GM23338 (cell line): ENCODE results near the gene CAPN14. TPM values are rescaled to one million over a fixed set of nuclear protein-coding genes. Genes with fewer than 3 reads are reported as not detected.

Experiments
- ATAC-seq: fragments of 200-7000 bp; cut with Tn5 transposase; 3 replicates; pipeline ENCODE4 v1.9.1; 2020
- DNase-seq: peaks from one replicate; pipeline ENCODE4 v3.0.0-alpha.2; 2015; ENCODE audit warnings: low spot score
- H2AFZ ChIP-seq: fragments of 200-600 bp; sonication (generic); 2 replicates; pipeline ENCODE4 v1.8.0; 2016; ENCODE audit warnings: antibody characterized with exemption, mild to moderate bottlenecking, moderate library complexity
- H3F3A ChIP-seq: fragments of 200-600 bp; sonication (generic); replicated peaks from 2 replicates; pipeline ENCODE4 v1.8.0; 2017; ENCODE audit warnings: antibody characterized with exemption, mixed run types, low read depth
- H3K27ac ChIP-seq: fragments of 200-600 bp; sonication (generic); 2 replicates; pipeline ENCODE4 v1.6.1; 2016; ENCODE audit warnings: low read depth
- H3K27me3 ChIP-seq: fragments of 200-600 bp; sonication (generic); 2 replicates; pipeline ENCODE4 v1.8.0; 2016; ENCODE audit warnings: mild to moderate bottlenecking, mixed run types, moderate library complexity; ENCODE audit not compliant: insufficient read depth
- H3K36me3 ChIP-seq: fragments of 200-600 bp; sonication (generic); 2 replicates; pipeline ENCODE4 v1.8.0; 2016; ENCODE audit warnings: mild to moderate bottlenecking; ENCODE audit not compliant: insufficient read depth
- H3K4me1 ChIP-seq: fragments of 200-600 bp; sonication (generic); 2 replicates; pipeline ENCODE4 v1.8.0; 2016; ENCODE audit warnings: mild to moderate bottlenecking, moderate library complexity; ENCODE audit not compliant: insufficient read depth
- H3K4me2 ChIP-seq: fragments of 200-600 bp; sonication (generic); 2 replicates; pipeline ENCODE4 v1.7.1; 2017; ENCODE audit warnings: mixed run types
- H3K4me3 ChIP-seq: fragments of 200-600 bp; sonication (generic); 2 replicates; pipeline ENCODE4 v1.6.1; 2016; ENCODE audit warnings: mixed run types
- H3K79me2 ChIP-seq: fragments of 200-600 bp; sonication (generic); replicated peaks from 2 replicates; pipeline ENCODE4 v1.8.0; 2017; ENCODE audit warnings: mild to moderate bottlenecking; ENCODE audit not compliant: insufficient read depth
- H3K9me2 ChIP-seq: fragments of 200-600 bp; sonication (generic); 2 replicates; pipeline ENCODE4 v1.8.0; 2017; ENCODE audit not compliant: insufficient read depth
- H4K20me1 ChIP-seq: fragments of 200-600 bp; sonication (generic); replicated peaks from 2 replicates; pipeline ENCODE4 v1.8.0; 2017; ENCODE audit warnings: mild to moderate bottlenecking; ENCODE audit not compliant: insufficient read depth
- H3K27ac Mint-ChIP-seq: 2 replicates; pipeline ENCODE4 v1.8.0; 2020; ENCODE audit warnings: inconsistent platforms, mild to moderate bottlenecking, moderate library complexity, mixed read lengths
- H3K27me3 Mint-ChIP-seq: 3 replicates; pipeline ENCODE4 v1.8.0; 2022; ENCODE audit warnings: low read depth, mild to moderate bottlenecking, moderate library complexity, mixed read lengths, inconsistent platforms; ENCODE audit not compliant: insufficient read depth, poor library complexity
- H3K36me3 Mint-ChIP-seq: 3 replicates; pipeline ENCODE4 v1.8.0; 2021; ENCODE audit warnings: low read depth, mild to moderate bottlenecking, inconsistent platforms, moderate library complexity, mixed read lengths
- H3K4me1 Mint-ChIP-seq: 3 replicates; pipeline ENCODE4 v1.8.0; 2020; ENCODE audit warnings: mild to moderate bottlenecking, inconsistent platforms, mixed read lengths
- H3K4me3 Mint-ChIP-seq: 3 replicates; pipeline ENCODE4 v1.8.0; 2021; ENCODE audit warnings: moderate library complexity, mild to moderate bottlenecking, inconsistent platforms, mixed read lengths
- H3K9me3 Mint-ChIP-seq: 3 replicates; pipeline ENCODE4 v1.8.0; 2020; ENCODE audit warnings: moderate library complexity, mild to moderate bottlenecking, inconsistent platforms, mixed read lengths
- CREB1 ChIP-seq: fragments of 250-450 bp; sonication (Bioruptor Pico); IDR thresholded peaks from 2 replicates; pipeline ENCODE4 v1.5.0; 2020; ENCODE audit warnings: low read depth, mild to moderate bottlenecking, moderate library complexity
- EZH2 ChIP-seq: fragments of 200-600 bp; sonication (generic); IDR thresholded peaks from one replicate; pipeline ENCODE4 v1.8.0; 2017; ENCODE audit warnings: antibody characterized with exemption, mild to moderate bottlenecking, low read depth; ENCODE audit not compliant: unreplicated experiment
- EZH2phosphoT487 ChIP-seq: fragments of 200-600 bp; sonication (generic); IDR thresholded peaks from one replicate; pipeline ENCODE4 v1.8.1; 2018; ENCODE audit warnings: antibody characterized with exemption; ENCODE audit not compliant: unreplicated experiment
- POLR2AphosphoS5 ChIP-seq: IDR thresholded peaks from 2 replicates; pipeline ENCODE4 v1.6.1; 2016; ENCODE audit warnings: antibody characterized with exemption, low read depth
- STAT1 ChIP-seq: IDR thresholded peaks from one replicate; pipeline ENCODE4 v1.6.1; 2016; ENCODE audit warnings: antibody characterized with exemption; ENCODE audit not compliant: unreplicated experiment
- ZNF114 ChIP-seq: fragments of 250-450 bp; sonication (Bioruptor Pico); IDR thresholded peaks from 2 replicates; pipeline ENCODE4 v1.5.0; 2020; ENCODE audit warnings: mild to moderate bottlenecking, moderate library complexity
- ZNF331 ChIP-seq: fragments of 250-450 bp; sonication (Bioruptor Pico); IDR thresholded peaks from 2 replicates; pipeline ENCODE4 v1.5.0; 2020; ENCODE audit warnings: low read depth, mild to moderate bottlenecking, moderate library complexity
- polyA plus RNA-seq: library from polyadenylated mRNA; unstranded; fragments of >200 nt; fragmentation: Nextera tagmentation; extraction: Ambion mirVana; gene quantifications from 2 replicates; pipeline ENCODE4 v1.2.1, GENCODE V29; 2016
- total RNA-seq: library from RNA; depleted of rRNA; stranded (reverse); fragments of >200 nt; shearing (Covaris generic); gene quantifications from 2 replicates; pipeline ENCODE4 v1.2.3, GENCODE V29; 2014
- TF ChIP-seq, protein P1 (sequence below): IDR thresholded peaks from one replicate; pipeline ENCODE4 v1.6.1; 2018; ENCODE audit warnings: antibody characterized with exemption; ENCODE audit not compliant: unreplicated experiment
- TF ChIP-seq, protein P2 (sequence below): fragments of 250-450 bp; sonication (Bioruptor Pico); IDR thresholded peaks from 2 replicates; pipeline ENCODE4 v1.5.0; 2020; ENCODE audit warnings: mild to moderate bottlenecking, moderate library complexity
- TF ChIP-seq, protein P3 (sequence below): IDR thresholded peaks from 2 replicates; pipeline ENCODE4 v1.6.1; 2016; ENCODE audit warnings: antibody characterized with exemption

CAPN14 gene
- total and polyA plus RNA-seq, 2 experiments from 2014 or later = 0.15 TPM; not detected in 1

DNA sequence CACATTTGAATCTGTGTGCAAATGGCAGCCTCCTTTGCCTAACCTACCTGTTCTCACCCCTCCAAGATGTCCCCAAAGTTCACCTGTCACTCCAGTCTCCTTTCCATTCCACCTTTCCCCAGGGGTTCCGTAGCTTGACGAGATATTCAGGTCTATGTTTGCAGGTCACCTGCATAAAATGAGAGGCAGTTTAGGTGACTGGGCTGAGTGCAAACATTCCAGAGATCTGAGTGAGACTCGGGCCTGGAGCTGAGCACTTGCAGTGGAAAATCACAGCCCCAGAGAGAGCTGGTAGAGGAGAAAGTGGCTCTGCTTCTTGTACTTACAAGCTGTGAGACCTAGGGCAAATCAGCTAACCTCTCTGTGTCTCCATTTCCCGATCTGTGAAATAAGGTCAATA lies 20.1 kb downstream of the CAPN14 start:
- no peak overlapping the region for H3K4me3 Mint-ChIP-seq
- Histone ChIP-seq H3K36me3 (no peaks in the 10 kb centered on the region), H3K27me3 (no peaks in the 10 kb centered on the region), H3K4me3 (no peak overlapping the region), H3F3A (no peaks in the 10 kb centered on the region), H3K27ac (no peak overlapping the region), H3K9me2 (peaks cover 17% of the 10 kb centered on the region; the same call in 1 of the 2 replicates), H4K20me1 (no peaks in the 10 kb centered on the region), H3K4me2 (no peak overlapping the region), H3K4me1 (no peaks in the 10 kb centered on the region), H2AFZ (0 out of 2 replicates have a peak overlapping the region, but pooled peaks have one; percentile 28), H3K79me2 (no peaks in the 10 kb centered on the region)
- no peaks in the 10 kb centered on the region for H3K9me3 Mint-ChIP-seq
- peaks cover 4% of the 10 kb centered on the region; the same call in 2 of the 3 replicates for H3K4me1 Mint-ChIP-seq
- DNase-seq = no peak
- no peak for ATAC-seq
- no peaks in the 10 kb centered on the region for H3K36me3 Mint-ChIP-seq
- TF ChIP-seq, protein P1, sequence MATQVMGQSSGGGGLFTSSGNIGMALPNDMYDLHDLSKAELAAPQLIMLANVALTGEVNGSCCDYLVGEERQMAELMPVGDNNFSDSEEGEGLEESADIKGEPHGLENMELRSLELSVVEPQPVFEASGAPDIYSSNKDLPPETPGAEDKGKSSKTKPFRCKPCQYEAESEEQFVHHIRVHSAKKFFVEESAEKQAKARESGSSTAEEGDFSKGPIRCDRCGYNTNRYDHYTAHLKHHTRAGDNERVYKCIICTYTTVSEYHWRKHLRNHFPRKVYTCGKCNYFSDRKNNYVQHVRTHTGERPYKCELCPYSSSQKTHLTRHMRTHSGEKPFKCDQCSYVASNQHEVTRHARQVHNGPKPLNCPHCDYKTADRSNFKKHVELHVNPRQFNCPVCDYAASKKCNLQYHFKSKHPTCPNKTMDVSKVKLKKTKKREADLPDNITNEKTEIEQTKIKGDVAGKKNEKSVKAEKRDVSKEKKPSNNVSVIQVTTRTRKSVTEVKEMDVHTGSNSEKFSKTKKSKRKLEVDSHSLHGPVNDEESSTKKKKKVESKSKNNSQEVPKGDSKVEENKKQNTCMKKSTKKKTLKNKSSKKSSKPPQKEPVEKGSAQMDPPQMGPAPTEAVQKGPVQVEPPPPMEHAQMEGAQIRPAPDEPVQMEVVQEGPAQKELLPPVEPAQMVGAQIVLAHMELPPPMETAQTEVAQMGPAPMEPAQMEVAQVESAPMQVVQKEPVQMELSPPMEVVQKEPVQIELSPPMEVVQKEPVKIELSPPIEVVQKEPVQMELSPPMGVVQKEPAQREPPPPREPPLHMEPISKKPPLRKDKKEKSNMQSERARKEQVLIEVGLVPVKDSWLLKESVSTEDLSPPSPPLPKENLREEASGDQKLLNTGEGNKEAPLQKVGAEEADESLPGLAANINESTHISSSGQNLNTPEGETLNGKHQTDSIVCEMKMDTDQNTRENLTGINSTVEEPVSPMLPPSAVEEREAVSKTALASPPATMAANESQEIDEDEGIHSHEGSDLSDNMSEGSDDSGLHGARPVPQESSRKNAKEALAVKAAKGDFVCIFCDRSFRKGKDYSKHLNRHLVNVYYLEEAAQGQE = no peak
- TF ChIP-seq EZH2phosphoT487 (no peak), ZNF114 (CRISPR knock-in tag) (no peak), POLR2AphosphoS5 (no peak), STAT1 (no peak), CREB1 (CRISPR knock-in tag) (no peak), EZH2 (no peak), ZNF331 (CRISPR knock-in tag) (no peak)
- TF ChIP-seq, protein P2, sequence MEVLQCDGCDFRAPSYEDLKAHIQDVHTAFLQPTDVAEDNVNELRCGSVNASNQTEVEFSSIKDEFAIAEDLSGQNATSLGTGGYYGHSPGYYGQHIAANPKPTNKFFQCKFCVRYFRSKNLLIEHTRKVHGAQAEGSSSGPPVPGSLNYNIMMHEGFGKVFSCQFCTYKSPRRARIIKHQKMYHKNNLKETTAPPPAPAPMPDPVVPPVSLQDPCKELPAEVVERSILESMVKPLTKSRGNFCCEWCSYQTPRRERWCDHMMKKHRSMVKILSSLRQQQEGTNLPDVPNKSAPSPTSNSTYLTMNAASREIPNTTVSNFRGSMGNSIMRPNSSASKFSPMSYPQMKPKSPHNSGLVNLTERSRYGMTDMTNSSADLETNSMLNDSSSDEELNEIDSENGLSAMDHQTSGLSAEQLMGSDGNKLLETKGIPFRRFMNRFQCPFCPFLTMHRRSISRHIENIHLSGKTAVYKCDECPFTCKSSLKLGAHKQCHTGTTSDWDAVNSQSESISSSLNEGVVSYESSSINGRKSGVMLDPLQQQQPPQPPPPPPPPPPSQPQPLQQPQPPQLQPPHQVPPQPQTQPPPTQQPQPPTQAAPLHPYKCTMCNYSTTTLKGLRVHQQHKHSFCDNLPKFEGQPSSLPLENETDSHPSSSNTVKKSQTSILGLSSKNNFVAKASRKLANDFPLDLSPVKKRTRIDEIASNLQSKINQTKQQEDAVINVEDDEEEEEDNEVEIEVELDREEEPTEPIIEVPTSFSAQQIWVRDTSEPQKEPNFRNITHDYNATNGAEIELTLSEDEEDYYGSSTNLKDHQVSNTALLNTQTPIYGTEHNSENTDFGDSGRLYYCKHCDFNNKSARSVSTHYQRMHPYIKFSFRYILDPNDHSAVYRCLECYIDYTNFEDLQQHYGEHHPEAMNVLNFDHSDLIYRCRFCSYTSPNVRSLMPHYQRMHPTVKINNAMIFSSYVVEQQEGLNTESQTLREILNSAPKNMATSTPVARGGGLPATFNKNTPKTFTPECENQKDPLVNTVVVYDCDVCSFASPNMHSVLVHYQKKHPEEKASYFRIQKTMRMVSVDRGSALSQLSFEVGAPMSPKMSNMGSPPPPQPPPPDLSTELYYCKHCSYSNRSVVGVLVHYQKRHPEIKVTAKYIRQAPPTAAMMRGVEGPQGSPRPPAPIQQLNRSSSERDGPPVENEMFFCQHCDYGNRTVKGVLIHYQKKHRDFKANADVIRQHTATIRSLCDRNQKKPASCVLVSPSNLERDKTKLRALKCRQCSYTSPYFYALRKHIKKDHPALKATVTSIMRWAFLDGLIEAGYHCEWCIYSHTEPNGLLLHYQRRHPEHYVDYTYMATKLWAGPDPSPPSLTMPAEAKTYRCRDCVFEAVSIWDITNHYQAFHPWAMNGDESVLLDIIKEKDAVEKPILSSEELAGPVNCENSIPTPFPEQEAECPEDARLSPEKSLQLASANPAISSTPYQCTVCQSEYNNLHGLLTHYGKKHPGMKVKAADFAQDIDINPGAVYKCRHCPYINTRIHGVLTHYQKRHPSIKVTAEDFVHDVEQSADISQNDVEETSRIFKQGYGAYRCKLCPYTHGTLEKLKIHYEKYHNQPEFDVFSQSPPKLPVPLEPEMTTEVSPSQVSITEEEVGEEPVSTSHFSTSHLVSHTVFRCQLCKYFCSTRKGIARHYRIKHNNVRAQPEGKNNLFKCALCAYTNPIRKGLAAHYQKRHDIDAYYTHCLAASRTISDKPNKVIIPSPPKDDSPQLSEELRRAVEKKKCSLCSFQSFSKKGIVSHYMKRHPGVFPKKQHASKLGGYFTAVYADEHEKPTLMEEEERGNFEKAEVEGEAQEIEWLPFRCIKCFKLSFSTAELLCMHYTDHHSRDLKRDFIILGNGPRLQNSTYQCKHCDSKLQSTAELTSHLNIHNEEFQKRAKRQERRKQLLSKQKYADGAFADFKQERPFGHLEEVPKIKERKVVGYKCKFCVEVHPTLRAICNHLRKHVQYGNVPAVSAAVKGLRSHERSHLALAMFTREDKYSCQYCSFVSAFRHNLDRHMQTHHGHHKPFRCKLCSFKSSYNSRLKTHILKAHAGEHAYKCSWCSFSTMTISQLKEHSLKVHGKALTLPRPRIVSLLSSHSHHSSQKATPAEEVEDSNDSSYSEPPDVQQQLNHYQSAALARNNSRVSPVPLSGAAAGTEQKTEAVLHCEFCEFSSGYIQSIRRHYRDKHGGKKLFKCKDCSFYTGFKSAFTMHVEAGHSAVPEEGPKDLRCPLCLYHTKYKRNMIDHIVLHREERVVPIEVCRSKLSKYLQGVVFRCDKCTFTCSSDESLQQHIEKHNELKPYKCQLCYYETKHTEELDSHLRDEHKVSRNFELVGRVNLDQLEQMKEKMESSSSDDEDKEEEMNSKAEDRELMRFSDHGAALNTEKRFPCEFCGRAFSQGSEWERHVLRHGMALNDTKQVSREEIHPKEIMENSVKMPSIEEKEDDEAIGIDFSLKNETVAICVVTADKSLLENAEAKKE = no peak
- TF ChIP-seq, protein P3, sequence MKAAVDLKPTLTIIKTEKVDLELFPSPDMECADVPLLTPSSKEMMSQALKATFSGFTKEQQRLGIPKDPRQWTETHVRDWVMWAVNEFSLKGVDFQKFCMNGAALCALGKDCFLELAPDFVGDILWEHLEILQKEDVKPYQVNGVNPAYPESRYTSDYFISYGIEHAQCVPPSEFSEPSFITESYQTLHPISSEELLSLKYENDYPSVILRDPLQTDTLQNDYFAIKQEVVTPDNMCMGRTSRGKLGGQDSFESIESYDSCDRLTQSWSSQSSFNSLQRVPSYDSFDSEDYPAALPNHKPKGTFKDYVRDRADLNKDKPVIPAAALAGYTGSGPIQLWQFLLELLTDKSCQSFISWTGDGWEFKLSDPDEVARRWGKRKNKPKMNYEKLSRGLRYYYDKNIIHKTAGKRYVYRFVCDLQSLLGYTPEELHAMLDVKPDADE = no peak
- peaks cover 5% of the 10 kb centered on the region for H3K27me3 Mint-ChIP-seq
- no peak overlapping the region for H3K27ac Mint-ChIP-seq
